IMR-90 (cell line): ENCODE results near the gene EEF1AKMT1. TPM values are rescaled to one million over a fixed set of nuclear protein-coding genes. Genes with fewer than 3 reads are reported as not detected.

Experiments used
- ATAC-seq: fragments of 200-7000 bp; cut with Tn5 transposase; 2 replicates; pipeline ENCODE4 v1.9.1; 2020; ENCODE audit warnings: low read depth, mild to moderate bottlenecking, moderate library complexity
- BruUV-seq: library from RNA; stranded (reverse); fragments of 400-500 nt; replicated peaks from 2 replicates; lab custom pipeline; 2021; lab: Mats Ljungman, UMichigan
- CTCF ChIA-PET: fragments of 300-600 bp; formaldehyde crosslinking; extraction: SDS; loops from one replicate; lab custom pipeline; 2021; ENCODE audit warnings: antibody characterized with exemption; lab: Yijun Ruan, JAX
- POLR2A ChIA-PET: fragments of 300-600 bp; sonication (Branson Sonifier 250); formaldehyde crosslinking; loops from one replicate; lab custom pipeline; 2022; ENCODE audit warnings: antibody characterized with exemption; ENCODE audit not compliant: unreplicated experiment; lab: Charles Lee
- DNase-seq: peaks from one replicate; pipeline ENCODE4 v3.0.0; 2013
- H2AFZ ChIP-seq: replicated peaks from 2 replicates; pipeline ENCODE3; 2013; ENCODE audit warnings: low read length, mild to moderate bottlenecking; ENCODE audit not compliant: poor library complexity
- H2AK5ac ChIP-seq: 2 replicates; pipeline ENCODE4 v1.6.1; 2013; ENCODE audit warnings: low read depth, low read length, inconsistent platforms
- H2AK9ac ChIP-seq: replicated peaks from 2 replicates; pipeline ENCODE3; 2013; ENCODE audit warnings: mild to moderate bottlenecking, low read depth, low read length, moderate library complexity; ENCODE audit not compliant: poor library complexity
- H2BK120ac ChIP-seq: 2 replicates; pipeline ENCODE4 v1.6.1; 2013; ENCODE audit warnings: low read depth, low read length, inconsistent platforms
- H2BK15ac ChIP-seq: 3 replicates; pipeline ENCODE4 v1.6.1; 2013; ENCODE audit warnings: low read depth, low read length, inconsistent platforms
- H2BK20ac ChIP-seq: 2 replicates; pipeline ENCODE4 v1.6.1; 2013; ENCODE audit warnings: low read depth, mild to moderate bottlenecking, inconsistent platforms, low read length, moderate library complexity
- H2BK5ac ChIP-seq: 2 replicates; pipeline ENCODE4 v1.6.1; 2013; ENCODE audit warnings: mild to moderate bottlenecking, low read depth, low read length, inconsistent platforms; ENCODE audit not compliant: poor library complexity, severe bottlenecking
- H3K14ac ChIP-seq: replicated peaks from 2 replicates; pipeline ENCODE4 v1.6.1; 2013; ENCODE audit warnings: low read depth, low read length, inconsistent platforms
- H3K18ac ChIP-seq: 2 replicates; pipeline ENCODE4 v1.6.1; 2013; ENCODE audit warnings: low read depth, low read length, control low read depth
- H3K23ac ChIP-seq: 2 replicates; pipeline ENCODE4 v1.6.1; 2013; ENCODE audit warnings: low read depth, low read length, inconsistent platforms
- H3K27ac ChIP-seq: 2 replicates; pipeline ENCODE4 v1.5.1; 2013; ENCODE audit warnings: mild to moderate bottlenecking, control low read depth, low read length; ENCODE audit not compliant: insufficient read depth
- H3K27me3 ChIP-seq: 2 replicates; pipeline ENCODE4 v1.6.1; 2013; ENCODE audit warnings: low read length; ENCODE audit not compliant: control insufficient read depth, insufficient read depth
- H3K36me3 ChIP-seq: 2 replicates; pipeline ENCODE4 v1.6.1; 2013; ENCODE audit warnings: low read length, mixed read lengths; ENCODE audit not compliant: control insufficient read depth, insufficient read depth
- H3K4ac ChIP-seq: 2 replicates; pipeline ENCODE4 v1.6.1; 2013; ENCODE audit warnings: low read depth, low read length, inconsistent platforms
- H3K4me1 ChIP-seq: 2 replicates; pipeline ENCODE4 v1.6.1; 2013; ENCODE audit warnings: low read length, mixed read lengths; ENCODE audit not compliant: control insufficient read depth, insufficient read depth
- H3K4me2 ChIP-seq: 2 replicates; pipeline ENCODE4 v1.6.1; 2013; ENCODE audit warnings: low read depth, mild to moderate bottlenecking, control low read depth, low read length, moderate library complexity
- H3K4me3 ChIP-seq: 2 replicates; pipeline ENCODE4 v1.5.1; 2013; ENCODE audit warnings: low read depth, mild to moderate bottlenecking, control low read depth, low read length, moderate library complexity; ENCODE audit not compliant: insufficient read depth
- H3K56ac ChIP-seq: 2 replicates; pipeline ENCODE4 v1.6.1; 2013; ENCODE audit warnings: low read length, inconsistent platforms; ENCODE audit not compliant: insufficient read depth; ENCODE audit errors: extremely low read depth
- H3K79me1 ChIP-seq, 2 experiments: 2 replicates each; pipeline ENCODE4 v1.6.1; 2013; ENCODE audit warnings: low read length in 2 of 2, inconsistent platforms in 1 of 2, low read depth in 1 of 2
- H3K9ac ChIP-seq: 2 replicates; pipeline ENCODE4 v1.6.1; 2013; ENCODE audit warnings: low read depth, low read length, control low read depth
- H3K9me1 ChIP-seq: 2 replicates; pipeline ENCODE4 v1.6.1; 2013; ENCODE audit warnings: low read length, inconsistent platforms; ENCODE audit not compliant: insufficient read depth
- H3K9me3 ChIP-seq: 2 replicates; pipeline ENCODE4 v1.6.1; 2013; ENCODE audit warnings: low read length; ENCODE audit not compliant: control insufficient read depth, insufficient read depth
- H4K20me1 ChIP-seq: 2 replicates; pipeline ENCODE4 v1.6.1; 2013; ENCODE audit warnings: low read length, inconsistent platforms; ENCODE audit not compliant: insufficient read depth
- H4K5ac ChIP-seq: 2 replicates; pipeline ENCODE4 v1.6.1; 2013; ENCODE audit warnings: mild to moderate bottlenecking, low read depth, low read length, control low read depth
- H4K8ac ChIP-seq, 2 experiments: 2 replicates each; pipeline ENCODE4 v1.6.1; 2013; ENCODE audit warnings: low read depth in 2 of 2, low read length in 2 of 2, control low read depth in 1 of 2, inconsistent platforms in 1 of 2
- H4K91ac ChIP-seq: 2 replicates; pipeline ENCODE4 v1.6.1; 2013; ENCODE audit warnings: low read depth, low read length, inconsistent platforms; ENCODE audit not compliant: insufficient read depth
- BHLHE40 ChIP-seq: fragments of 150-350 bp; IDR thresholded peaks from 2 replicates; pipeline ENCODE4 v1.6.1; 2016; ENCODE audit warnings: mild to moderate bottlenecking, low read depth, low read length
- CHD1 ChIP-seq: IDR thresholded peaks from 2 replicates; pipeline ENCODE4 v1.6.1; 2012; ENCODE audit warnings: low read depth, low read length, improper control_type of control experiment
- CTCF ChIP-seq: conservative IDR thresholded peaks from 2 replicates; pipeline ENCODE4 v1.5.1; 2012; ENCODE audit warnings: mild to moderate bottlenecking, low read depth, low read length, improper control_type of control experiment
- ELK1 ChIP-seq: fragments of 150-350 bp; IDR thresholded peaks from 2 replicates; pipeline ENCODE4 v1.6.1; 2016; ENCODE audit warnings: low read depth, mild to moderate bottlenecking, low read length, moderate library complexity, borderline replicate concordance
- FOS ChIP-seq: fragments of 150-350 bp; IDR thresholded peaks from 2 replicates; pipeline ENCODE4 v1.6.1; 2016; ENCODE audit warnings: low read depth, low read length
- MAFK ChIP-seq: IDR thresholded peaks from 2 replicates; pipeline ENCODE4 v1.6.1; 2012; ENCODE audit warnings: low read depth, low read length, improper control_type of control experiment
- NFE2L2 ChIP-seq: fragments of 150-350 bp; IDR thresholded peaks from 2 replicates; pipeline ENCODE4 v1.6.1; 2016; ENCODE audit warnings: low read depth, mild to moderate bottlenecking, low read length
- POLR2A ChIP-seq: IDR thresholded peaks from 2 replicates; pipeline ENCODE4 v1.6.1; 2012; ENCODE audit warnings: mild to moderate bottlenecking, low read depth, low read length
- RAD21 ChIP-seq: IDR thresholded peaks from 2 replicates; pipeline ENCODE4 v1.6.1; 2012; ENCODE audit warnings: low read length, improper control_type of control experiment
- RCOR1 ChIP-seq: IDR thresholded peaks from 2 replicates; pipeline ENCODE4 v1.6.1; 2012; ENCODE audit warnings: mild to moderate bottlenecking, low read length, improper control_type of control experiment; ENCODE audit not compliant: insufficient replicate concordance
- RFX5 ChIP-seq: IDR thresholded peaks from 2 replicates; pipeline ENCODE4 v1.8.0; 2012; ENCODE audit warnings: low read depth, mild to moderate bottlenecking, low read length, moderate library complexity
- SMC3 ChIP-seq: fragments of 150-350 bp; IDR thresholded peaks from 2 replicates; pipeline ENCODE4 v1.6.1; 2016; ENCODE audit warnings: low read depth, mild to moderate bottlenecking, antibody characterized with exemption, low read length, moderate library complexity
- USF2 ChIP-seq: fragments of 150-350 bp; IDR thresholded peaks from 2 replicates; pipeline ENCODE4 v1.6.1; 2017; ENCODE audit warnings: mild to moderate bottlenecking, antibody characterized with exemption, low read length, low read depth
- WGBS, 2 experiments: methylation state at CpG; one replicate each; pipeline versions ENCODE4 v1.1.5 to v1.1.7; 2013; ENCODE audit warnings: missing lambda C conversion rate in 2 of 2; ENCODE audit not compliant: insufficient read length in 1 of 2; ENCODE audit errors: extremely low coverage in 2 of 2; 5-methylcytosine and 5-hydroxymethylcytosine counted together
- dilution Hi-C: fragments of 300-500 bp; cut with HindIII; formaldehyde crosslinking; loops from one replicate; pipeline ENCODE4 v1.14.3; 2018; ENCODE audit warnings: low sequenced_read_pairs; ENCODE audit not compliant: unreplicated experiment
- in situ Hi-C: fragments of 300-500 bp; cut with MboI; formaldehyde crosslinking; loops from 3 replicates; pipeline ENCODE4 v1.14.3; 2019; ENCODE audit warnings: low sequenced_read_pairs, inconsistent platforms, mixed read lengths
- intact Hi-C: fragments of 100-400 bp; cut with micrococcal nuclease; formaldehyde crosslinking; loops from 2 replicates; pipeline ENCODE4 v1.10.0; 2022
- polyA plus RNA-seq, 3 experiments: library from polyadenylated mRNA; depleted of rRNA; stranded (reverse); fragments of >200 nt; gene quantifications; 2 replicates each; pipeline ENCODE4 v1.2.3, GENCODE V29; 2012; ENCODE audit warnings: low replicate concordance in 1 of 3
- total RNA-seq: library from RNA; depleted of rRNA; stranded (reverse); fragments of >200 nt; gene quantifications from 2 replicates; pipeline ENCODE4 v1.2.3, GENCODE V29; 2012

The EEF1AKMT1 gene
- total and polyA plus RNA-seq, 2 of the 4 experiments (the other 2 are of a cell fraction) = 10.0 to 10.6 TPM

- no peak overlapping the region for H3K4me2 ChIP-seq
- CTCF ChIA-PET = no interaction called here
- no peak overlapping the region for H3K9ac ChIP-seq
- no peak overlapping the region for H2AK5ac ChIP-seq
- H3K79me1 ChIP-seq = peaks cover 0 to 5% of the 10 kb centered on the region in 2 experiments; a peak in 3 of 4 replicates
- H3K4me1 ChIP-seq = peaks cover 6% of the 10 kb centered on the region
- no peak overlapping the region for H4K8ac ChIP-seq
- no peak overlapping the region for H3K27ac ChIP-seq
- 100% methylated on average over 1 of the region's 4 CpGs; no CpG with 5 or more reads in 1 of the 2 experiments for WGBS, 2 experiments
- POLR2A ChIA-PET = no interaction called here
- no peak overlapping the region for H2BK5ac ChIP-seq
- ATAC-seq (no peak), DNase-seq (no peak)
- H3K9me1 ChIP-seq = peaks cover 8% of the 10 kb centered on the region
- H3K4ac ChIP-seq = no peak overlapping the region
- H4K91ac ChIP-seq = no peak overlapping the region
- in situ Hi-C loops (no loop called here), dilution Hi-C loops (no loop called here), intact Hi-C loops (no loop called here)
- no peaks in the 10 kb centered on the region for H4K20me1 ChIP-seq
- H2BK120ac ChIP-seq = no peak overlapping the region
- no peak overlapping the region for H3K23ac ChIP-seq
- peaks cover 9% of the 10 kb centered on the region for H3K36me3 ChIP-seq
- H3K4me3 ChIP-seq = no peak overlapping the region
- TF ChIP-seq RFX5 (no peak), RAD21 (no peak), USF2 (no peak), CTCF (no peak), MAFK (no peak), CHD1 (no peak), BHLHE40 (no peak), ELK1 (no peak), NFE2L2 (no peak), POLR2A (no peak), FOS (no peak), SMC3 (no peak), RCOR1 (no peak)
- no peak overlapping the region for H2AK9ac ChIP-seq
- H2AFZ ChIP-seq = no peak overlapping the region
- no peak overlapping the region for H2BK15ac ChIP-seq
- H3K9me3 ChIP-seq = no peaks in the 10 kb centered on the region
- H3K18ac ChIP-seq = no peak overlapping the region
- H2BK20ac ChIP-seq = no peak overlapping the region
- H4K5ac ChIP-seq = no peak overlapping the region
- BruUV-seq = no TSS peak
- H3K27me3 ChIP-seq = no peaks in the 10 kb centered on the region
- no peak overlapping the region for H3K14ac ChIP-seq
- no peak overlapping the region for H3K56ac ChIP-seq
Measured at GRCh38 chr13:20798027-20798426, 24.3 kb upstream of the EEF1AKMT1 start.
